K562 (cell line): Measurements from ENCODE around the gene UHRF1.
"Not testable (repeated sequence)": the region's sequence is repeated elsewhere in the genome, so short reads cannot be mapped to it uniquely, and the experiment has no call there.

Experiments
- CTCF ChIP-seq, 3 experiments: IDR thresholded peaks in 2 of 3; conservative IDR thresholded peaks in 1 of 3; 2 replicates each; pipeline ENCODE4 v1.5.1; 2011 to 2012; ENCODE audit warnings: low read length in 3 of 3, mild to moderate bottlenecking in 3 of 3, control low read depth in 2 of 3, improper control_type of control experiment in 1 of 3, inconsistent platforms in 1 of 3, low read depth in 1 of 3, mixed read lengths in 1 of 3, moderate library complexity in 1 of 3; ENCODE audit not compliant: insufficient read depth in 2 of 3
- FOSL1 ChIP-seq: fragments of 200-800 bp; sonication (Bioruptor generic); conservative IDR thresholded peaks from 2 replicates; pipeline ENCODE4 v1.6.1; 2016; ENCODE audit warnings: missing genetic modification characterization, missing compliant biosample characterization
- KDM5B ChIP-seq: fragments of 200-600 bp; sonication (generic); IDR thresholded peaks from 2 replicates; pipeline ENCODE4 v1.6.1; 2012; ENCODE audit warnings: low read depth, mild to moderate bottlenecking, moderate library complexity, low read length, control low read depth, inconsistent platforms; ENCODE audit not compliant: insufficient replicate concordance
- NFRKB ChIP-seq: fragments of 450-650 bp; IDR thresholded peaks from 2 replicates; pipeline ENCODE4 v1.6.1; 2016; ENCODE audit warnings: low read depth
- RFX5 ChIP-seq: IDR thresholded peaks from 2 replicates; pipeline ENCODE4 v1.6.1; 2011; ENCODE audit warnings: low read depth, mild to moderate bottlenecking, improper control_type of control experiment, low read length
- ZBTB9 ChIP-seq: fragments of 450-650 bp; formaldehyde crosslinking; IDR thresholded peaks from 2 replicates; pipeline ENCODE4 v1.4.0; 2020; ENCODE audit warnings: mild to moderate bottlenecking, moderate library complexity

GRCh38 chr19:4884993-4885392, 24.3 kb upstream of the UHRF1 start:
- not testable (repeated sequence) for TF ChIP-seq NFRKB; RFX5; FOSL1 (tag); ZBTB9; CTCF (IDR thresholded peaks at IDR 0.05 in 2 of 3, conservative IDR thresholded peaks at IDR 0.05 in 1 of 3; ENCODE audit: insufficient read depth in 2 of 3, low read depth in 1 of 3, low read length in 3 of 3); KDM5B
